ENCODE results near the gene BRINP1.

BRINP1 gene

DNA sequence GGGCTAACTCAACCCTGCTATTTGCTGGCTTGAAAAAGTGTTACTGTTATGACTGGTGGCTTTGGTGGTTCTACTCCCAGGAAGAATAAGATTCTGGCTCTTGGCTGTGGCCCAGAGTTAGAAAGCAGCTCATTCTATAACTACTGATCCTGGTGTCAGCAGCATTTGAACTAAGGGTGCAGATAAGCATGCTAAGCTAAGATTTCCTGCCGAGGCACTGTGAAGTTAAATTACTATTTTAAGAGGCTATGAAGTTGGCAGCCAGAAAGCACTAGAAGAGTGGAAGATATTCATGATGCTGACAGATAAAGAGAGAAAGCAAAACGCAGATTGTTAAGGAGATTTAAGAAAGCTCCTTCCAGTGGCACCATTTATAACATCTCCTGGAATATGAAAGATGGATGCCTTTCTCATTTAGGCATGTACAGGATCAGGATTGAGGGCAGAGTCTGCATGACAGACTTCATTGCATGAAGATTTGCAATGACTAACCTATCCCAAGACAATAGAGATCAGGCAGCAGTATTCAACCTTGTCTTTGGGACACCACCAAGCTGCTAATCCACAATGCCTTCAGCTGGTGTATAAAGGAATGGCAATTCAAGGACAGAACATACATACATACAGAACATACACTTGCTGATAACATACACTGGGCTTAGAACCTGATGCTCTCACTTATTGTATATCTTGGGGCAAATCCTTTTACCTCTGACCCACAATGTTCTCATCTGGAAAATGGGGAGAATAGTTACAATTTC lies 11.7 kb downstream of the BRINP1 start:
- no peak overlapping the region for H3K4me3 ChIP-seq (ENCODE audit: low read depth, low read length)
- DNase-seq (ENCODE audit: low read depth): no peak

- H3K4me3 ChIP-seq (ENCODE audit: low read depth, low read length): no peak overlapping the region
- DNase-seq (ENCODE audit: low read depth): no peak
Measured at GRCh38 chr9:119349351-119349825, 19.8 kb downstream of the BRINP1 start.

- no peak overlapping the region for H3K4me3 ChIP-seq (ENCODE audit: low read depth, low read length)
- DNase-seq (ENCODE audit: low read depth): no peak
Measured at GRCh38 chr9:119343059-119343990, 25.9 kb downstream of the BRINP1 start.

- DNase-seq (ENCODE audit: low read depth): no peak
- no peak overlapping the region for H3K4me3 ChIP-seq (ENCODE audit: low read depth, low read length)
Measured at GRCh38 chr9:119339056-119339455, 30.2 kb downstream of the BRINP1 start.

- H3K4me3 ChIP-seq (ENCODE audit: low read depth, low read length): no peak overlapping the region
- no peak for DNase-seq (ENCODE audit: low read depth)
Measured at GRCh38 chr9:119337573-119337972, 31.7 kb downstream of the BRINP1 start.

DNA sequence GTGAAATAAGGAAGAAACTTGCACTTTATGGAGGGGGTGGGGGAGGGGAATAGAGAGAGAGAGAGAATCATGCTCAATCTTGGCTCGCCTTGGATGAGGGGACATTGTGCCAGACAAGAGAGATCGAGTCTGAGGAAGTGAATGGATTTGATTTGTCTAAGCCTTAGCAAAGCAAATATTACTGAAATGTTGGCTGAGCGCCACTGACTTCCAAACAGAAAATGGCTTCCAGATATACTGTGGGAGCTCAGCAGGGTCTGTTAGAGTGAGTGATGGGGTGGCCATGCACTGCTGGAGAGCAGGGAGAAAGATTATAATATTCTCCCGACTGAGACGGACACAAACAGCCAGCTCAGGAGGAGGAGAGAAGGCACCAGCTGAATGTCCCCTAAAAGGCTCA lies 34.5 kb downstream of the BRINP1 start:
- H3K4me3 ChIP-seq (ENCODE audit: low read depth, low read length): no peak overlapping the region

GRCh38 chr9:119333507-119334229 lies 35.6 kb downstream of the BRINP1 start:
- no peak for DNase-seq (ENCODE audit: low read depth)
- H3K4me3 ChIP-seq (ENCODE audit: low read depth, low read length): no peak overlapping the region

More for the DNA sequence above, 34.5 kb downstream of the BRINP1 start:
- no peak for DNase-seq (ENCODE audit: low read depth)

GRCh38 chr9:119332522-119332921 lies 36.7 kb downstream of the BRINP1 start:
- no peak overlapping the region for H3K4me3 ChIP-seq (ENCODE audit: low read depth, low read length)
- no peak for DNase-seq (ENCODE audit: low read depth)

DNA sequence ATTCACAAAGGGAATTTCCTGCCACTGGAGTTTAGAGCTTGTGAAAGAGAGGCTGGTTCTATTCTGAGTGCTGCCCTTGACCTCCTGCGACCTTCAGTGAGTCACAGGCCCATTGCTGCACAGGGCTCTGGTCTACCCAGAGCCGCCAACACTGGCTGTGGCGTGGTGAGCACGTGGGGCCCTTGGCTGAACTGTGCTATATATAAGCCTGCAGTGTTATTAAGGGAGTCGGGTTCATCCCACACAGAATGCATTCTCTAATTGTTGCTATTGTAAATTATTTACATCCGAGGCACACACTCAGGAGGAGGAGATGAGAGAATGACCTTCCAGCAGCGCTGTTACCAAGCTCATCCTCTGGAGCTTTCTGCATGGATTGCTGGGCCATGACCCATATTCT lies 47.1 kb downstream of the BRINP1 start:
- no peak overlapping the region for H3K4me3 ChIP-seq (ENCODE audit: low read depth, low read length)
- DNase-seq (ENCODE audit: low read depth): no peak

- no peak for DNase-seq (ENCODE audit: low read depth)
- H3K4me3 ChIP-seq (ENCODE audit: low read depth, low read length): no peak overlapping the region
Measured at GRCh38 chr9:119318371-119318770, 50.9 kb downstream of the BRINP1 start.

- H3K4me3 ChIP-seq (ENCODE audit: low read depth, low read length): no peak overlapping the region
- DNase-seq (ENCODE audit: low read depth): no peak
Measured at GRCh38 chr9:119313846-119314245, 55.4 kb downstream of the BRINP1 start.

- H3K4me3 ChIP-seq (ENCODE audit: low read depth, low read length): no peak overlapping the region
- DNase-seq (ENCODE audit: low read depth): no peak
Measured at GRCh38 chr9:119310741-119311140, 58.5 kb downstream of the BRINP1 start.

GRCh38 chr9:119307471-119307870 lies 61.8 kb downstream of the BRINP1 start:
- no peak overlapping the region for H3K4me3 ChIP-seq (ENCODE audit: low read depth, low read length)
- no peak for DNase-seq (ENCODE audit: low read depth)

- no peak overlapping the region for H3K4me3 ChIP-seq (ENCODE audit: low read depth, low read length)
- DNase-seq (ENCODE audit: low read depth): no peak
Measured at GRCh38 chr9:119304555-119304954, 64.7 kb downstream of the BRINP1 start.

GRCh38 chr9:119302988-119303698 lies 66.1 kb downstream of the BRINP1 start:
- DNase-seq (ENCODE audit: low read depth): no peak
- no peak overlapping the region for H3K4me3 ChIP-seq (ENCODE audit: low read depth, low read length)

- no peak for DNase-seq (ENCODE audit: low read depth)
- no peak overlapping the region for H3K4me3 ChIP-seq (ENCODE audit: low read depth, low read length)
Measured at GRCh38 chr9:119298076-119298853, 71.0 kb downstream of the BRINP1 start.

DNA sequence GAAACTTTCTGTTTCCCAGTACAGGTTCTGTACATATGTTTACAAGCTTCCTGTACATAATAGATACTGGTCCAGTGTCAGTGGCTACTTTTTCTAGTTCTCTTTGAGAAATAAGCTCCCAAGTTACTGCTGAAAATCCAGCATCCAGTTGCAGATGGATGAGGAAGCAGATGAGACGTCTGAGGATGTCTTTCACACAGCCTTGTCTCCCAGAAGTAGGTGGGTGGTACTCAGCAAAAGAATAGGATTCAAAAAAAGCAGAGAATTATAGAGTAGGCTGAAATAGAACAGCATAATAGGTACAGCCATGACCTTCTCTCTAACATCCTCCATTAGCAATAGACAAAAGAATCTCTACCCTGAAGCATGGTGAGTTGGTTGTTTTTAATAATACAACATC lies 77.7 kb downstream of the BRINP1 start:
- H3K4me3 ChIP-seq (ENCODE audit: low read depth, low read length): no peak overlapping the region
- DNase-seq (ENCODE audit: low read depth): no peak

- H3K4me3 ChIP-seq (ENCODE audit: low read depth, low read length): no peak overlapping the region
- DNase-seq (ENCODE audit: low read depth): no peak
Measured at GRCh38 chr9:119289740-119290433, 79.3 kb downstream of the BRINP1 start.

Data from skeletal muscle cell (primary cell).